DLD1 (cell line): ENCODE measurements around the gene ZNF486.
"Not testable (repeated sequence)": the region's sequence is repeated elsewhere in the genome, so short reads cannot be mapped to it uniquely, and the experiment has no call there.

Experiments
- in situ Hi-C: cut with HindIII; loops from 2 replicates; pipeline ENCODE4 v1.10.0; 2017; ENCODE audit warnings: low sequenced_read_pairs

Gene ZNF486

GRCh38 chr19:20221605-20222004 lies 54.6 kb downstream of the ZNF486 start:
- in situ Hi-C loops = not testable (repeated sequence)

- in situ Hi-C loops = no loop called here
Measured at GRCh38 chr19:20233105-20233504, 66.1 kb downstream of the ZNF486 start.

- in situ Hi-C loops = no loop called here
Measured at GRCh38 chr19:20235156-20235555, 68.1 kb downstream of the ZNF486 start.

- in situ Hi-C loops = no loop called here
Measured at GRCh38 chr19:20237773-20238623, 71.0 kb downstream of the ZNF486 start.

GRCh38 chr19:20243629-20244028 lies 76.6 kb downstream of the ZNF486 start:
- in situ Hi-C loops = no loop called here

GRCh38 chr19:20244356-20244755 lies 77.3 kb downstream of the ZNF486 start:
- in situ Hi-C loops = no loop called here

GRCh38 chr19:20245309-20245708 lies 78.3 kb downstream of the ZNF486 start:
- in situ Hi-C loops = no loop called here

GRCh38 chr19:20247016-20247683 lies 80.1 kb downstream of the ZNF486 start:
- in situ Hi-C loops = no loop called here

- in situ Hi-C loops = not testable (repeated sequence)
Measured at GRCh38 chr19:20248258-20248657, 81.2 kb downstream of the ZNF486 start.
